CD1c-positive myeloid dendritic cell (primary cell): ENCODE measurements around the gene SERBP1.
"Not testable (repeated sequence)": the region's sequence is repeated elsewhere in the genome, so short reads cannot be mapped to it uniquely, and the experiment has no call there.

Experiments used
- DNase-seq: peaks from one replicate; pipeline ENCODE4 v3.0.0-alpha.2; 2016; ENCODE audit errors: extremely low spot score

Gene SERBP1

GRCh38 chr1:67440339-67440738, 10.1 kb upstream of the SERBP1 start:
- no peak for DNase-seq

- no peak for DNase-seq
Measured at GRCh38 chr1:67439277-67440029, 9.3 kb upstream of the SERBP1 start.

- DNase-seq: no peak
Measured at GRCh38 chr1:67437961-67438360, 7.8 kb upstream of the SERBP1 start.

DNA sequence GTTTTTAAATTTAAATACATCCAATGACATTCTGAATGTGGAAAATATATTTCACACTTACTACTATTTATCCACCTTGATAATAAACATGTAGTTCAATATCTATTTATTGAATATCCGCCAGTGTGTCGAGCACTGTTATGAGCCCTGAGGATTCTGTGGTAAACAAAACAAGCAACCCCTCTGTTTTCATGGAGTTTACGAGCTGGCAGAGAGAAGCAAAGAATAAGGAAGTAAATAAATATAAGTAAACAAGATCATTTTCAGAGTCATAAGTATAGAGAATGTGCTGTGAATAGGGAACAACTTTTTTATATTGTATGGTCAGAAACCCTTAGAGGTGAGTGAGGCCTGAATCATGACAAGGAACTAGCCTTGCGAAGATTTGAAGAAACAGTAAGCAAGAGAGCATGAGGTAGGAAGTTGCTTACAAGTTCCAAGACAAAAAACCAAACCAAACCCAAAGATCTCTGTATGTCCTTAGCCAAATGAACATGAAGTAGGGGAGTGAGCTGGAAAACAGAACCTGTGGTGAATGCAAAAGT, 6.4 kb upstream of the SERBP1 start:
- DNase-seq: peak; percentile 51

DNA sequence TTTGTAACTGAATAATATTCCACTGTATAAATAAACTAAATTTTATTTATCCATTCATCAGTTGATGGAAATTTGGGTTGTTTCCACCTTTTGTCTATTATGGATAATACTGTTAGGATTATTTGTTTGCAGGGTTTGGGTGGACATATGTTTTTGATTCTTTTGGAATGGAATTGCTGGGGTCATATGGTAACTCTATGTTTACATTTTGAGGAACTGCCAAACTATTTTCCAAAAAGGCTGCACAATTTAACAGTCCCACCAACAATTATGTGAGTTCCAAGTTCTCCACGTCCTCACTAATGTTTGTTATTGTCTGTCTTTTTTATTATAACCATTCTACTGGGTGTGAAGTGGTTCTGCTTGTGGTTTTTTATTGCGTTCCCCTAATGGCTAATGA, 4.3 kb upstream of the SERBP1 start:
- DNase-seq: no peak

DNA sequence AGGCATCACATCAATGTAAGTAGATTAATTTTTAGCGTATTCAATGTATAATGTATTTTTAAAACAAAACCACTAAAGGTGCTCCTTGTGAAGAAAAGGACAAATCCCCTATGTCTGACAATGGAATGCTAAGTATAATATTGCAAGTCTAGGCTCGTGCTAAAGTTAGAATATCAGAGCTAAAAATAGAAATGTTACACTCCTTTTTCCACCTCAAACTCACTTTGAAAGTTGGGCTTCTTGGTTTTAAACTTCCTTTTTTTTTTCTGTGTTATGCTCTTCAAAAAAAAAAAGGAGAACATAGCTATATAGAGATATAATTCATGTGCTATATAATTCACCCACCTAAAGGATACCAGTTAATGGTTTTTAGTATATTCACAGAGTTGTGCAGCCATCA, 3.6 kb upstream of the SERBP1 start:
- peak; percentile 83 for DNase-seq

- DNase-seq: no peak
Measured at GRCh38 chr1:67432745-67433144, 2.5 kb upstream of the SERBP1 start.

GRCh38 chr1:67431869-67432578, 1.8 kb upstream of the SERBP1 start:
- DNase-seq: no peak

GRCh38 chr1:67431156-67431765, 1.1 kb upstream of the SERBP1 start:
- DNase-seq: no peak

DNA sequence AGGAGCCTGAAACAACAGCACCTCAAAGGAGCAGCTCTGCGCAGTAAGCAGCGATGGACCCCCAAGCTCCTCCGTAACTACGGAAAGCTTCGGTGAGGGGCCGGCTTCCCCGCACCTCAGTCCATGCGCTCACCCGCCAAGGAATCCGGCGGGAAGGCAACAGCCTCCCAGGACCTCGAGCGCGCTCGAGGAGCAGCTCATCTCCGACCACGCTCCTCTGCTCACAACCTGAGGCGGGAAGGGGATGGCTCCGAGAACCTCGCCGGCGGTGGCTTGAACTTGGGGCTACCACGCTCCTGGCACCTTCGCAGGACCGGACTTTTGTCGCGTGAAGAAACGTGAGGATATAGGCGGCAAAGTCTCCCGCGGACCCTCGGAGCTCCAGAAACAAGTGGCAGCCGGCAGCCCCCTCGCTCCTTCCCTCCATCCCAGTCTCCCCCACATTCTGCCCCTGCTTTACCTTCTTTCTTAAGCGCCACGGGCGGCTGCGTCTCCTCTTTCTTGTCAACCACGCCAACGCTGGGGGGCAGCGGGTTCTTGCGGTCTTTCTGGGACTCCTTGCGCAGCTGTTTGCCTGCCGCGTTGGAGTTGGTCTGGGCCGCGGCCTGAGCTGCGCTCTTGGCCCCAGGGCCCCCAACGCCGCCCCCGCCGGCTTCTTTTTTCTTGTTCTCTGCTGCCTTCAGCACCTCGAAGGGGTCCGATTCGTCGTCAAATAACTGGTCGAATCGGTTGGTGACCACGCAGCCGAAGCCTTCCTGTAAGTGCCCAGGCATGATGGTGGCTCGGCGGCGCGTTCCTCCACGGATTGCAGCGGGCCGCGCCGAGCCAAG, 459 bp downstream of the SERBP1 start:
- DNase-seq: peak; percentile 24

DNA sequence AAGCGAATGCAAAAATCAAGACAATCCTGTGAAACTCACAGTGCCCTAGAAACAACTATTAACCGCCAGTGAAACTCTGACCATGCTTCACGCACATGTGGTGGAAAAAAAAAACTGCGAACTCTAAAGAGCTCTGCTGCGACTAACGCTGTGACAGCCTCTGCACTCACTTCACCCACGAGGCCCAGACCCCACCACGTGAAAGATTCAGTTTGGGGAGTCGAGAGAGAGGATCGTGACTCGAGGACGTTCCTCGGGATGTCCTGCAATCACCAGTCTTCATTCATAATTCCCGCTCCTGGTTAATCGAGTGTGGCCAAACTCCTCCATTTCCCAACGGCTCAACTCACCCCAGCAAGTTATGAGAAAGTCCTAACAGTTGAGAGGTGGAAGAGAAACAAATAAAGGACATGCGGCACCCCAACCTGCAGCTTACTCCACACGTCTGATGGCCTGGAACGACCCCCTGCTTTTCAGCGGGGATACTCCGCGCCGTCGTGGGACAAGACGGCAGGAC, 1.1 kb downstream of the SERBP1 start:
- peak; percentile 43 for DNase-seq

DNA sequence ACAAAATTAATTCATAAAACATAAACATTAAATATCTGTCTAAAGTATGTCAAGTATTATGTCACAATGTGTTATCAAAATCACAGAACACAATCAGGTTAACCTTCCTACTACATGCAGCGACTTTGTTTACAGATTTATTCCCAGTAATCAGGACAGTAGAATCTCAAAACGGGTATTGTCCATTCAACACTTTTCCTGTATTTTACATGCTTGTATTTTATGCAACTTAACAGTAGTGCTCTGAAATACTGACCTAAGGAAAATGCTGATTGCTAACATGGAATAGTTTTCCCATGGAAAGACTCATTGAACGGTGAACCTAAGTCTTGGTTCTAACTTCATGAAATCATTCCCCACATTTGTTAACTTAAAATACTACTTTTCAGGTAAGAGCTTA, 2.3 kb downstream of the SERBP1 start:
- DNase-seq: no peak

DNA sequence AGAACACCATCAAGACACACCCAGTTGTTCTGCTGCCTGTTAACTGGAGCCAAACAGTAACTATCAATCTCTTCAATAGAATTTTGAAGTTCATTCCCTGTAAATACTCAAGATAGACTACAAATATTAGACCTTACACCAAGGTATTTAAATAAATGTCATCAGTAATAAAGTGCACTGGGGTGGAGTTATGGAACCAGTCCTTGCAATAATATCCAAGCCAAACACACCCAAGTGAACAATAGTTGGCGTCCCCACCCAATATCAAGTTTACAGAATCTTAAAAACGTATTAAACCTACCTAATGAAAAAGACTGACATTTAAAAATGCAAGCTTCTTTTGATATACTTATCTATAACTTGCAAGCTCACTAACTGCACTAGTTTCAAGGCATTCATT, 2.7 kb downstream of the SERBP1 start:
- no peak for DNase-seq

DNA sequence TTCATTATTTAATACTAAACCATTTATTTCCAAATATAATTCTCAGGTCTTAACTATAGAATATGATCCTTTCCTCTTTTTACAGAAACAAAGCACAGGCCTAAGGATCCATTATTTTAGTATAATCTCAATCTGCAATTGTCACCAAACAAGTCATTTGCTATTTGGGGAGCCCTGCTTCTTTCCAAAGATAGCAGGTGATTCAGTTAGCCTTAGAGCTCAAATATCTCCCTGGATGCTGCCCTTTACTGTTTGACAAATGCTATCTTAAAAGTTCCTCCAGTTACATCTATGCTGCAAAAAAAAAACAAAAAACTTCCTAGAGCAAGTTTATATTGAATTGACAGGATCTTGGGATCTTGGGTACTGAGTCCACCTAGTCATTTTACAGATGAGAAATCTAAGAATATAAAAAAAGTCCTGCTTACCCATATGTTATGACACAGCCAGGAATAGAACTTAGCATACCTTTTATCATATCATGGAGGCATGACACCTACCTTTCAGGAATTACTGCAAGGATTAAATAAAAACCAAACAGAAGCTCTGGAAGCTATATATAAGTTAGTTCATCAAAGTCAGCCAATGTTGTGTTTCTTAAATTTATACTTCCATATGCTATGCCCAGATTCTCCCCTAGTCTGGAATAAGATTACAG, 9.2 kb downstream of the SERBP1 start:
- no peak for DNase-seq

- no peak for DNase-seq
Measured at GRCh38 chr1:67418839-67419586, 11.2 kb downstream of the SERBP1 start.

GRCh38 chr1:67417733-67418132, 12.5 kb downstream of the SERBP1 start:
- peak; percentile 18 for DNase-seq

DNA sequence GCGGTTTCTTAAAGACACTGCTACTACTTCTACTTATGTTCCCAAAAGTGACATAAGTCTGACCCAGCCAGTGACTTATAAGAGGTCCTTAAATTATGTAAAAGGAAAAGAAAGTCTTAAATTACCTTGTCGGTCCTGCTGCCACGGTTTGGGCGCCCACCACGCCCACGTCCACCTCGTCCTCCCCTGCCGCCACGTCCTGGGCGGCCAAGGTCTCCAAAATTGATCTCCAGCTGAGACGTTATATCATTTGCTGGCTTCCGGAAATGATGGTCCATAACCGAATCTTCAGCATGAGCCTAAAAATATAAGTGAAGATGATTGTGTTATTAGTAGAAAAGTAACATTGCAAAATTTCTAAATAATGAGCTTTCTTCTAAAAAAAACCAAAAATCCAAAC, 15.2 kb downstream of the SERBP1 start:
- no peak for DNase-seq

- no peak for DNase-seq
Measured at GRCh38 chr1:67414574-67414973, 15.6 kb downstream of the SERBP1 start.

DNA sequence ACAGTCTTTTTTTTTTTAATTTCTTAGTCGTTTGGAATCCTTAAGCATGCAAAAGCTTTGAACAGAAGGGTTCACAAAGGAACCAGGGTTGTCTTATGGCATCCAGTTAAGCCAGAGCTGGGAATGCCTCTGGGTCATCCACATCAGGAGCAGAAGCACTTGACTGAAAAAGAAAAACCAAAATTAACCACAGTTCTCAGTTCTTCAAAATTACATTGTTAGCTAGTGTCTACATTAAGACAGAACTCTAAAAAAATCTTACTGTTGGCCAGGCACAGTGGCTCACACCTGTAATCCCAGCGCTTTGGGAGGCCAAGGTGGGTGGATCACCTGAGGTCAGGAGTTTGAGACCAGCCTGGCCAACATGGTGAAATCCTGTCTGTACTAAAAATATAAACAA, 17.1 kb downstream of the SERBP1 start:
- DNase-seq: not testable (repeated sequence)

DNA sequence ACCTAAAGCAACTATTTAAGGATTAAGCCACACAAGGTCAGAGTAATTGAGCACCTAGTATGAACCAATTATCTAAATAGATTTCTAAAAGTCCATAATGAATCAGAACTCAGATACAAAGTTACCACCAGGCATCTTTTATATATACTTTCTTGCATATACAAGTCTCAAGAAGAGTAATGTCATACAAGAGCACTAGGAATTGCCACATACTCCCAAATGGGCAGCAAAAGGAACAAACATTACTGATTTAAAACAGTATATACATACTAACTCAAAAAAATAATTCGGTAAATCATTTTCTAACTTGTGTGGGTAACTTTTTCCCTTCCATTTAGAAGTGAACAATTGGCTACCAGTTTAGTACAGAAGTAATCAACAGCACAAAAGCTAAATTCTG, 22.1 kb downstream of the SERBP1 start:
- no peak for DNase-seq
